Measurements from ENCODE around the gene ZBTB26.

- TF ChIP-seq CTCF (IDR thresholded peaks at IDR 0.05; ENCODE audit: poor library complexity, severe bottlenecking) (no peak), EP300 (conservative IDR thresholded peaks at IDR 0.05; ENCODE audit: poor library complexity, severe bottlenecking) (peak; percentile 61), RAD21 (conservative IDR thresholded peaks at IDR 0.05) (peak; percentile 9), MXI1 (conservative IDR thresholded peaks at IDR 0.05; ENCODE audit: poor library complexity, severe bottlenecking) (peak; percentile 59), SMC3 (conservative IDR thresholded peaks at IDR 0.05; ENCODE audit: poor library complexity) (no peak), POLR2AphosphoS5 (IDR thresholded peaks at IDR 0.05) (peak; percentile 94), EZH2 (IDR thresholded peaks at IDR 0.05; ENCODE audit: borderline replicate concordance, insufficient read depth, low read length, poor library complexity, severe bottlenecking) (no peak)
- TF ChIP-seq, protein P1, sequence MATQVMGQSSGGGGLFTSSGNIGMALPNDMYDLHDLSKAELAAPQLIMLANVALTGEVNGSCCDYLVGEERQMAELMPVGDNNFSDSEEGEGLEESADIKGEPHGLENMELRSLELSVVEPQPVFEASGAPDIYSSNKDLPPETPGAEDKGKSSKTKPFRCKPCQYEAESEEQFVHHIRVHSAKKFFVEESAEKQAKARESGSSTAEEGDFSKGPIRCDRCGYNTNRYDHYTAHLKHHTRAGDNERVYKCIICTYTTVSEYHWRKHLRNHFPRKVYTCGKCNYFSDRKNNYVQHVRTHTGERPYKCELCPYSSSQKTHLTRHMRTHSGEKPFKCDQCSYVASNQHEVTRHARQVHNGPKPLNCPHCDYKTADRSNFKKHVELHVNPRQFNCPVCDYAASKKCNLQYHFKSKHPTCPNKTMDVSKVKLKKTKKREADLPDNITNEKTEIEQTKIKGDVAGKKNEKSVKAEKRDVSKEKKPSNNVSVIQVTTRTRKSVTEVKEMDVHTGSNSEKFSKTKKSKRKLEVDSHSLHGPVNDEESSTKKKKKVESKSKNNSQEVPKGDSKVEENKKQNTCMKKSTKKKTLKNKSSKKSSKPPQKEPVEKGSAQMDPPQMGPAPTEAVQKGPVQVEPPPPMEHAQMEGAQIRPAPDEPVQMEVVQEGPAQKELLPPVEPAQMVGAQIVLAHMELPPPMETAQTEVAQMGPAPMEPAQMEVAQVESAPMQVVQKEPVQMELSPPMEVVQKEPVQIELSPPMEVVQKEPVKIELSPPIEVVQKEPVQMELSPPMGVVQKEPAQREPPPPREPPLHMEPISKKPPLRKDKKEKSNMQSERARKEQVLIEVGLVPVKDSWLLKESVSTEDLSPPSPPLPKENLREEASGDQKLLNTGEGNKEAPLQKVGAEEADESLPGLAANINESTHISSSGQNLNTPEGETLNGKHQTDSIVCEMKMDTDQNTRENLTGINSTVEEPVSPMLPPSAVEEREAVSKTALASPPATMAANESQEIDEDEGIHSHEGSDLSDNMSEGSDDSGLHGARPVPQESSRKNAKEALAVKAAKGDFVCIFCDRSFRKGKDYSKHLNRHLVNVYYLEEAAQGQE (IDR thresholded peaks at IDR 0.05; ENCODE audit: borderline replicate concordance): peak; percentile 59
Measured at GRCh38 chr9:122940749-122941581, 9.7 kb upstream of the ZBTB26 start, which contains the start of gene RABGAP1.

All from neural cell (in vitro differentiated cells).